Astrocyte (in vitro differentiated cells and primary cell): ENCODE data around the gene PTPRN2. TPM values are rescaled to one million over a fixed set of nuclear protein-coding genes. Genes with fewer than 3 reads are reported as not detected.
A peak's percentile ranks its signal among the peaks of the same experiment; 100 is the strongest.

Experiments used
- DNase-seq: peaks from one replicate; pipeline ENCODE4 v3.0.0-alpha.2; 2010; ENCODE audit warnings: low read depth
- FAIRE-seq: peaks from 2 replicates; lab custom pipeline; 2011; peaks lifted over from hg19 to GRCh38; lab: Jason Lieb, UNC
- H2AFZ ChIP-seq: 2 replicates; pipeline ENCODE4 v1.6.0; 2012; ENCODE audit warnings: low read depth, low read length, inconsistent platforms
- H3K27ac ChIP-seq: 2 replicates; pipeline ENCODE4 v1.5.1; 2011; ENCODE audit warnings: low read depth, low read length, inconsistent platforms
- H3K27me3 ChIP-seq: 2 replicates; pipeline ENCODE4 v1.6.0; 2011; ENCODE audit warnings: low read length, inconsistent platforms; ENCODE audit not compliant: insufficient read depth
- H3K36me3 ChIP-seq: 2 replicates; pipeline ENCODE4 v1.5.1; 2011; ENCODE audit warnings: low read length, inconsistent platforms; ENCODE audit not compliant: insufficient read depth
- H3K4me1 ChIP-seq: 2 replicates; pipeline ENCODE4 v1.5.1; 2011; ENCODE audit warnings: low read length, inconsistent platforms; ENCODE audit not compliant: insufficient read depth
- H3K4me2 ChIP-seq: 2 replicates; pipeline ENCODE4 v1.6.0; 2012; ENCODE audit warnings: low read length, inconsistent platforms
- H3K4me3 ChIP-seq: 2 replicates; pipeline ENCODE4 v1.5.1; 2011; ENCODE audit warnings: low read depth, mild to moderate bottlenecking, low read length, inconsistent platforms; ENCODE audit not compliant: insufficient read depth
- H3K79me2 ChIP-seq: 2 replicates; pipeline ENCODE4 v1.6.0; 2012; ENCODE audit warnings: mild to moderate bottlenecking, low read length, inconsistent platforms; ENCODE audit not compliant: insufficient read depth
- H3K9ac ChIP-seq: 2 replicates; pipeline ENCODE4 v1.6.0; 2012; ENCODE audit warnings: mild to moderate bottlenecking, low read length, inconsistent platforms
- H3K9me3 ChIP-seq: 2 replicates; pipeline ENCODE4 v1.5.1; 2012; ENCODE audit warnings: low read depth, mild to moderate bottlenecking, low read length, inconsistent platforms; ENCODE audit not compliant: insufficient read depth
- H4K20me1 ChIP-seq: 2 replicates; pipeline ENCODE4 v1.6.0; 2012; ENCODE audit warnings: low read length, inconsistent platforms; ENCODE audit not compliant: insufficient read depth
- H3K27ac Mint-ChIP-seq: one replicate; pipeline ENCODE4 v1.8.0; 2021; ENCODE audit warnings: mild to moderate bottlenecking, mixed read lengths; ENCODE audit not compliant: unreplicated experiment
- H3K27me3 Mint-ChIP-seq: one replicate; pipeline ENCODE4 v1.8.0; 2021; ENCODE audit warnings: low read depth, mixed read lengths; ENCODE audit not compliant: unreplicated experiment
- H3K36me3 Mint-ChIP-seq: one replicate; pipeline ENCODE4 v1.8.0; 2021; ENCODE audit warnings: low read depth, mixed read lengths; ENCODE audit not compliant: unreplicated experiment
- H3K4me1 Mint-ChIP-seq: one replicate; pipeline ENCODE4 v1.8.0; 2021; ENCODE audit warnings: low read depth, mixed read lengths; ENCODE audit not compliant: unreplicated experiment
- H3K4me3 Mint-ChIP-seq: one replicate; pipeline ENCODE4 v1.8.0; 2021; ENCODE audit warnings: mild to moderate bottlenecking, moderate library complexity, mixed read lengths; ENCODE audit not compliant: unreplicated experiment
- H3K9me3 Mint-ChIP-seq: one replicate; pipeline ENCODE4 v1.8.0; 2021; ENCODE audit warnings: mild to moderate bottlenecking, mixed read lengths; ENCODE audit not compliant: unreplicated experiment
- EZH2 ChIP-seq: IDR thresholded peaks from 2 replicates; pipeline ENCODE4 v1.6.1; 2012; ENCODE audit warnings: mild to moderate bottlenecking, low read length, inconsistent platforms; ENCODE audit not compliant: insufficient read depth
- total RNA-seq: library from RNA; stranded (reverse); gene quantifications from 2 replicates; pipeline ENCODE4 v1.2.1, GENCODE V29; 2021
- TF ChIP-seq, protein P1 (sequence below): IDR thresholded peaks from 2 replicates; pipeline ENCODE4 v1.5.1; 2011; ENCODE audit warnings: low read depth, mild to moderate bottlenecking, inconsistent platforms, low read length, moderate library complexity; ENCODE audit not compliant: insufficient read depth

The PTPRN2 gene
- total RNA-seq, 1 donor from 2014 or later: 0.09 TPM

DNA sequence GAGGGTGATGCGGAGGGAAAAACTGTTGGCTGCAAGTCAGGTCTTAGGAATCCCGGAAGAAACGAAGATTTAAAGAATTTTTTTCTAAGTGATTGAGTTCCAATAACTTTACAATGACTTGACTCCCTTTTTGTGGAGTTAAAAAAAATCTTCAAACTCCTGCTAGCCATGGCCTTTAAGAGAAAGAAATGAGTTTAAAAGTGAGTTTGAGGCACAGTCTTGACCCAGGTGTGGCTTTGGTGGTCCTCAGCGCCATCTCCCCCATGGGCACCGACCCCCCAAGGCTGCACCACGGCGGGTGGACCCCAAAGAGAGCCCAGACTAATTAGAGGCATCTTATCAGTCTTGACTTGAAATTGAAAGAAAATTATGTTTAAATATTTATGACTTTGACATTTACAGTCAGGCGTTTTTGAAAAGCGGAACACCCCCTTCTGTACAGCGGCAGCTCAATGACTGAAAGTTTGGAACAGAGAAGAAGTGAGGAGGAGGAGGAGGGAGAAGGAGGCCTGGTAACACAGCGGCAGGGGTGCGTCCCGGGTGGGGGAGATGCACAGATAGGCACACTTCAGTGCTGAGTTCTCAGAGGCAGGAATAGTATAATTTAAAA lies 901.2 kb downstream of the PTPRN2 start:
- H3K9me3 Mint-ChIP-seq: peaks cover 26% of the 10 kb centered on the region
- H3K36me3 Mint-ChIP-seq: no peaks in the 10 kb centered on the region
- Histone ChIP-seq H3K79me2 (peaks cover 6% of the 10 kb centered on the region), H2AFZ (no peak overlapping the region), H3K36me3 (no peaks in the 10 kb centered on the region), H3K4me3 (no peak overlapping the region), H4K20me1 (peaks cover 9% of the 10 kb centered on the region), H3K9ac (no peak overlapping the region), H3K27ac (no peak overlapping the region), H3K27me3 (peaks cover 25% of the 10 kb centered on the region), H3K9me3 (no peaks in the 10 kb centered on the region), H3K4me1 (peaks cover 19% of the 10 kb centered on the region), H3K4me2 (peak overlapping the region; percentile 74)
- peak; percentile 27 for DNase-seq
- H3K27me3 Mint-ChIP-seq: no peaks in the 10 kb centered on the region
- TF ChIP-seq, protein P1, sequence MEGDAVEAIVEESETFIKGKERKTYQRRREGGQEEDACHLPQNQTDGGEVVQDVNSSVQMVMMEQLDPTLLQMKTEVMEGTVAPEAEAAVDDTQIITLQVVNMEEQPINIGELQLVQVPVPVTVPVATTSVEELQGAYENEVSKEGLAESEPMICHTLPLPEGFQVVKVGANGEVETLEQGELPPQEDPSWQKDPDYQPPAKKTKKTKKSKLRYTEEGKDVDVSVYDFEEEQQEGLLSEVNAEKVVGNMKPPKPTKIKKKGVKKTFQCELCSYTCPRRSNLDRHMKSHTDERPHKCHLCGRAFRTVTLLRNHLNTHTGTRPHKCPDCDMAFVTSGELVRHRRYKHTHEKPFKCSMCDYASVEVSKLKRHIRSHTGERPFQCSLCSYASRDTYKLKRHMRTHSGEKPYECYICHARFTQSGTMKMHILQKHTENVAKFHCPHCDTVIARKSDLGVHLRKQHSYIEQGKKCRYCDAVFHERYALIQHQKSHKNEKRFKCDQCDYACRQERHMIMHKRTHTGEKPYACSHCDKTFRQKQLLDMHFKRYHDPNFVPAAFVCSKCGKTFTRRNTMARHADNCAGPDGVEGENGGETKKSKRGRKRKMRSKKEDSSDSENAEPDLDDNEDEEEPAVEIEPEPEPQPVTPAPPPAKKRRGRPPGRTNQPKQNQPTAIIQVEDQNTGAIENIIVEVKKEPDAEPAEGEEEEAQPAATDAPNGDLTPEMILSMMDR: no peak
- no peak for TF ChIP-seq EZH2
- H3K27ac Mint-ChIP-seq: no peak overlapping the region
- H3K4me1 Mint-ChIP-seq: no peaks in the 10 kb centered on the region
- no peak for FAIRE-seq
- no peak overlapping the region for H3K4me3 Mint-ChIP-seq

DNA sequence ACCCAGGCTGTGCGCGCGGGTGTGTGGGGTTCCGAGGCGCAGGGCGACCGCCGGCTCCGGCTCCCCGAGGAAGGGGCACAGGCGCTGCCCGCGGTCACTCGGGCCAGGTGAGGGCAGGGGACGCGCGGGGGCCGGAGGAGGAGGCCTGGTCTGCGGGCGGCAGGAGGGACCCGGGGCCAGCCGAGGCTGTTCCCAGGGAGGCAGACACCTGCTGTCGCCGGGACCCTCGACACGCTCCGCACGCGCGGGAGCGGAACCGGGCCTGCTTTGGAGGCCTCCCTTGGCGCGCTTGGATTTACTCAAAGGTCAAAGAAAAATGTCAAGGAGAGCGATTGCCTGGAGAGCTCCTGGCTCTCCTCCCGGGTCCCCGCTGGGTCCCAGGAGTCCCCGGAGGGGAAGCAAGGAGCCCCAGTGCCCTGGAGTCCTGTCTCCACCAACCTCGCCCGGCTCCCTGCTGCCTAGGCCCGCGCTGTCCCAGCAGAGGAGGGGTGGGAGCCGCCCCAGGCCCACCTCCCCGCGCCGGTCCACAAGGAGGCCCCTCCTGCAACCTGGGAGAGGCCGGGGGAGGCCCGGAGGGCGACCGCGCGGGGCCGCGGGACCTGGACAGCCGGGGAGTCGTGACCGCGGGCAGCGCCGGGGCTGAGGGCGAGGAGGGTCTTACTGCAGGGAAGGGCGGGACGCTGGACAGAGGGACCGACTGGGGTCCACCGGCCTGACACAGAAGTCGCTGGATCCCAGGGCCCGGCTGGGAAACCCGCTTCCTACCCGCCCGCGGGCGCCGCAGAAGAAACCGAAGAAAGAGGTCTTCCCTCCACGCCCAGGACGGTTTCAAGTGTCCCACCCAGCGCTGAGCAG lies 902.0 kb downstream of the PTPRN2 start:
- H3K27ac Mint-ChIP-seq: no peak overlapping the region
- Histone ChIP-seq H3K4me3 (no peak overlapping the region), H3K79me2 (peaks cover 6% of the 10 kb centered on the region), H3K36me3 (no peaks in the 10 kb centered on the region), H3K27ac (no peak overlapping the region), H4K20me1 (peaks cover 9% of the 10 kb centered on the region), H2AFZ (no peak overlapping the region), H3K9ac (no peak overlapping the region), H3K27me3 (peaks cover 23% of the 10 kb centered on the region), H3K4me1 (peaks cover 19% of the 10 kb centered on the region), H3K9me3 (no peaks in the 10 kb centered on the region), H3K4me2 (peak overlapping the region; percentile 74)
- H3K4me1 Mint-ChIP-seq: no peaks in the 10 kb centered on the region
- DNase-seq: no peak
- TF ChIP-seq, protein P1: no peak
- peak; percentile 85 for TF ChIP-seq EZH2
- H3K27me3 Mint-ChIP-seq: no peaks in the 10 kb centered on the region
- H3K36me3 Mint-ChIP-seq: no peaks in the 10 kb centered on the region
- H3K4me3 Mint-ChIP-seq: no peak overlapping the region
- peaks cover 26% of the 10 kb centered on the region for H3K9me3 Mint-ChIP-seq
- FAIRE-seq: no peak
